ENCODE data around the gene ABCA7. TPM values are rescaled to one million over a fixed set of nuclear protein-coding genes. Genes with fewer than 3 reads are reported as not detected.

Gene ABCA7
- total and polyA plus RNA-seq, 2 of the 8 experiments (the other 6 are each of a cell fraction or from before 2014, with no cell fraction given) = 10.4 to 25.6 TPM

DNA sequence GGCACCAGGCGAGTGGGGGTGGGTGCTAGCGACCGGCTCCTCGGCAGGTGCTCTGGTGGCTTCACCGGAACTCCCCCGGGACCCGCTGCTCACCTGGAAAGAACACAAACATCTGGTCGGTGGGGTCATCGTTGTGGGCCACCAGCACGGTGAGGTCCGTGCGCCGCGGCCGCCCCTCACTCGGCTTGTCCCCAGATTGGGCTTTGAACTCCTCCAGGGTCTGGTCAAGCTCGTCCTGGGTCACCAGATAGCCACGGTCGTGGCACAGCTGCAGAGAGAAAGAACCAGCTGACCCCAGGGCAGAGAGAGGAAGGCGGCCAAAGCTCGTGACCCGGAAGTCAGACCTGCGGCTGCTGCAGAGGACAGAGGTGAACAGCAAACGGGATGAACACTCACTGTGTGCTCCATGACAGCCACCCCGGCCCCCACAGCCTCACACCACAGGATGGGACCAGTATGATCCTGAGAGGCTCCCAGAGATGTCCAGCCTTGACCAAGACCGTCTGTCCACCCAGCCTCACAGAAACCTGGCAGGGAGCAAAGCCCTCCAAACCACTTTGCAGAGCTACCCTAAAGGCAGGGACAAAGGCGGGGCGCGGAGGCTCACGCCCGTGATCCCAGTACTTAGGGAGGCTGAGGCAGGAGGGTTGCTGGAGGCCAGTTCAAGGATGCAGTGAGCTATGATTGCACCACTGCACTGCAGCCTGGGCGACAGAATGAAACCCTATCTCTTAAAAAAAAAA, 54.1 kb downstream of the ABCA7 start:
- FAIRE-seq (no peak), DNase-seq (ENCODE audit: low read depth in 1 of 2, low spot score in 2 of 2) (no peak)
- H3K18ac ChIP-seq (ENCODE audit: extremely low read depth, low read length) = no peak overlapping the region
- peak overlapping the region; percentile 60 to 98 for H3K4me2 ChIP-seq (ENCODE audit: insufficient read depth in 1 of 2, low read depth in 2 of 2, low read length in 2 of 2)
- peak overlapping the region; percentile 41 to 90 (median 86); a peak in 6 of 7 replicates for H3K9ac ChIP-seq (replicated peaks in 1 of 4; ENCODE audit: extremely low read depth in 1 of 4, low read depth in 3 of 4, low read length in 3 of 4)
- H4K20me1 ChIP-seq (replicated peaks in 1 of 2; ENCODE audit: control insufficient read depth in 1 of 2, insufficient read depth in 2 of 2, low read length in 2 of 2) = peaks cover 8 to 11% of the 10 kb centered on the region in 2 experiments
- H3K4ac ChIP-seq (replicated peaks; ENCODE audit: insufficient read length, low read depth, low read length) = no peak overlapping the region
- H4K8ac ChIP-seq (ENCODE audit: extremely low read depth, insufficient read depth, low read length) = peak overlapping the region; percentile 18; the same call in 1 of the 2 replicates
- H2AFZ ChIP-seq (ENCODE audit: low read length) = no peak overlapping the region
- H3K79me1 ChIP-seq (ENCODE audit: low read depth, low read length) = peaks cover 10% of the 10 kb centered on the region; the same call in 1 of the 2 replicates
- no peak overlapping the region for H4K91ac ChIP-seq (replicated peaks; ENCODE audit: insufficient read length, low read length)
- peaks cover 4 to 29% (median 14%) of the 10 kb centered on the region in 4 experiments; a peak in 7 of 8 replicates for H3K36me3 ChIP-seq (ENCODE audit: control insufficient read depth in 2 of 4, insufficient read depth in 4 of 4, low read length in 3 of 4)
- no peak overlapping the region for H3K27ac ChIP-seq (ENCODE audit: low read depth, low read length)
- H3K9me3 ChIP-seq (ENCODE audit: insufficient read depth in 2 of 2, low read depth in 1 of 2, low read length in 1 of 2) = no peaks in the 10 kb centered on the region
- CTCF ChIA-PET (ENCODE audit: partially characterized antibody) = interaction anchor here (0.6 to 2.0 kb wide), 9 partner anchors 8 to 350 kb away, joined by 3 to 7 read pairs (median 4); no protein-coding TSS in a partner anchor
- peaks cover 0 to 8% (median 5%) of the 10 kb centered on the region in 4 experiments; a peak in 4 of 7 replicates for H3K4me1 ChIP-seq (replicated peaks in 1 of 4; ENCODE audit: control insufficient read depth in 3 of 4, insufficient read depth in 4 of 4, low read length in 3 of 4)
- peak overlapping the region; percentile 64 to 95 (median 91); a peak in 7 of 8 replicates for H3K4me3 ChIP-seq (ENCODE audit: extremely low read depth in 1 of 4, insufficient read depth in 2 of 4, low read depth in 3 of 4, low read length in 4 of 4)
- no peak overlapping the region for H3K23ac ChIP-seq (ENCODE audit: insufficient read length)
- 90% methylated on average over 30 of the region's 32 CpGs; no CpG with 5 or more reads in 1 of the 2 experiments for WGBS, 2 experiments (ENCODE audit: extremely low coverage in 1 of 2, insufficient coverage in 1 of 2, insufficient read length in 1 of 2, insufficient replicate concordance in 2 of 2, low coverage in 1 of 2, low lambda C conversion rate in 2 of 2, missing lambda C conversion rate in 1 of 2)
- POLR2A ChIA-PET (ENCODE audit: partially characterized antibody) = interaction anchor here (0.6 to 4.9 kb wide), 10 partner anchors 10 to 175 kb away, joined by 3 to 93 read pairs (median 4); partner anchors contain the start of genes CIRBP, CNN2 and GPX4
- H2BK120ac ChIP-seq (replicated peaks; ENCODE audit: low read depth, low read length) = no peak overlapping the region
- no peak overlapping the region for H2BK20ac ChIP-seq (ENCODE audit: low read length)
- H2BK15ac ChIP-seq (ENCODE audit: low read length) = no peak overlapping the region
- H2AK5ac ChIP-seq (ENCODE audit: low read depth, low read length) = no peak overlapping the region
- no peak overlapping the region for H3K56ac ChIP-seq (replicated peaks; ENCODE audit: insufficient read length, low read depth, low read length)
- peaks cover 0 to 2% (median 0%) of the 10 kb centered on the region in 4 experiments; a peak in 1 of 7 replicates for H3K27me3 ChIP-seq (replicated peaks in 1 of 4; ENCODE audit: control insufficient read depth in 3 of 4, extremely low read depth in 1 of 4, insufficient read depth in 3 of 4, low read length in 3 of 4)
- peaks cover 5% of the 10 kb centered on the region for H3K23me2 ChIP-seq (ENCODE audit: low read depth, low read length)
- H3K14ac ChIP-seq (ENCODE audit: insufficient read length) = no peak overlapping the region
- peaks cover 8 to 19% of the 10 kb centered on the region in 2 experiments for H3K79me2 ChIP-seq (ENCODE audit: control insufficient read depth in 1 of 2, insufficient read depth in 2 of 2, low read length in 2 of 2)
- H4K5ac ChIP-seq (ENCODE audit: insufficient read length, low read depth, low read length) = no peak overlapping the region
- no peak overlapping the region for H2BK5ac ChIP-seq (ENCODE audit: low read depth, low read length)
- no peak overlapping the region for H2BK12ac ChIP-seq (ENCODE audit: low read depth, low read length)
- no peak for TF ChIP-seq ZNF274 (IDR thresholded peaks at IDR 0.05; ENCODE audit: borderline replicate concordance, extremely low read depth, low read length)
- no peak for TF ChIP-seq TAF1 (IDR thresholded peaks at IDR 0.05; ENCODE audit: low read depth, low read length)
- no peak for TF ChIP-seq POLR2A (IDR thresholded peaks at IDR 0.05; ENCODE audit: control extremely low read depth in 1 of 2, low read depth in 2 of 2, low read length in 2 of 2)
- no peak for TF ChIP-seq KDM1A (IDR thresholded peaks at IDR 0.05; ENCODE audit: borderline replicate concordance, low read length)
- no peak for TF ChIP-seq RNF2 (IDR thresholded peaks at IDR 0.05; ENCODE audit: borderline replicate concordance, low read depth, low read length, missing control alignments, poor library complexity, severe bottlenecking)
- no peak for TF ChIP-seq TBP (IDR thresholded peaks at IDR 0.05; ENCODE audit: low read depth, low read length)
- no peak for TF ChIP-seq GTF2F1 (IDR thresholded peaks at IDR 0.05; ENCODE audit: borderline replicate concordance, low read depth, low read length)
- no peak for TF ChIP-seq CHD1 (IDR thresholded peaks at IDR 0.05; ENCODE audit: low read depth, low read length)
- TF ChIP-seq RAD21 (IDR thresholded peaks at IDR 0.05 in 1 of 2, conservative IDR thresholded peaks at IDR 0.05 in 1 of 2; ENCODE audit: low read depth in 2 of 2, low read length in 2 of 2) = no peak
- TF ChIP-seq SP1 (IDR thresholded peaks at IDR 0.05; ENCODE audit: low read depth, low read length) = no peak
- TF ChIP-seq TCF12 (IDR thresholded peaks at IDR 0.05; ENCODE audit: low read depth, low read length) = no peak
- TF ChIP-seq BRCA1 (IDR thresholded peaks at IDR 0.05; ENCODE audit: low read depth, low read length) = no peak
